Bronchial smooth muscle cell (primary cell): Measurements from ENCODE around the gene PTGFRN. TPM values are rescaled to one million over a fixed set of nuclear protein-coding genes. Genes with fewer than 3 reads are reported as not detected.

Experiments used
- total RNA-seq: library from RNA; depleted of rRNA; stranded (reverse); fragments of >200 nt; gene quantifications from 2 replicates; pipeline ENCODE4 v1.2.1, GENCODE V29; 2014

Gene PTGFRN
- 145 and 268 TPM in 2 replicates for total RNA-seq

DNA sequence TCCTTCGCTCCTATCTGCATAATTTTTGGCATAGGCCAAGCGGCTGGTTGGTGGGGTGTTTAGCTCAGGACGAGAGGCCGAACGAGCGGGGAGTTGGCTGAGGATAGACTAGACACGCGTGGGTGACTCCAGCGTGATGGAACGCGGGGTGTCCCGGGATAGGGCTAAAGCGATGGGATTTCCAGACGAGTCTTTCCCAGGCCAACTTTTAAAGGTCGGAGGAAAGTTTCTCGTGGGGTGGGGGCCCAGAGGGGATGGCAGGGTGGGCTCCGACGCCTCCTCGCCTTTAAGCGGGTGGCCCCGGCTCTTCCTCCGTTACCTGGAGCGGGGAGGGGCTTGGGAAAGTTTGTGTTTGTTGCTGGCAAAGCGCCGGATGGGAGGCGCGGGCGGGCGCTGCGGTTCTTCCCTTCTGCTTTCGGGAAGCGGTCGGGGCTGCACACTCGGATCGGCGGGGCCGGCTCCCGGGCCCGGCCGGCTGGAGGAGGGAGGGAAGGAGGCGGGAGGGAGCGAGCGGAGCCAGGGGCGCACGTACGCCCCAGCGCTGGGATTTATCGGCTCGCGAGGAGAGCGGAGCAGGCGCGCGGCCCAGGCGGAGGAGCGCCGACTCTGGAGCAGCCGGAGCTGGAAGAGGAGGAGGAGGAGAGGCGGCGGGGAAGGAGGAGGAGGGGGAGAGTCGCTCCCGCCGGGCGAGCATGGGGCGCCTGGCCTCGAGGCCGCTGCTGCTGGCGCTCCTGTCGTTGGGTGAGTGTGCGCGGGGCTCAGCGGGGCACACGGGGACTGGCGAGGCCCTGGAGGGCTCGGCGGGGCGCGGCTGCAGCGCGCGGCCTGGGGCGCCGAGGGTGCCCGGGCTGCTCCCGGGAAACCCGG is at the start of gene PTGFRN:
PTGFRN (plus strand) TSS at position 405 of the 867 bp plus-strand sequence; CDS start at position 693, 288 bp downstream.

DNA sequence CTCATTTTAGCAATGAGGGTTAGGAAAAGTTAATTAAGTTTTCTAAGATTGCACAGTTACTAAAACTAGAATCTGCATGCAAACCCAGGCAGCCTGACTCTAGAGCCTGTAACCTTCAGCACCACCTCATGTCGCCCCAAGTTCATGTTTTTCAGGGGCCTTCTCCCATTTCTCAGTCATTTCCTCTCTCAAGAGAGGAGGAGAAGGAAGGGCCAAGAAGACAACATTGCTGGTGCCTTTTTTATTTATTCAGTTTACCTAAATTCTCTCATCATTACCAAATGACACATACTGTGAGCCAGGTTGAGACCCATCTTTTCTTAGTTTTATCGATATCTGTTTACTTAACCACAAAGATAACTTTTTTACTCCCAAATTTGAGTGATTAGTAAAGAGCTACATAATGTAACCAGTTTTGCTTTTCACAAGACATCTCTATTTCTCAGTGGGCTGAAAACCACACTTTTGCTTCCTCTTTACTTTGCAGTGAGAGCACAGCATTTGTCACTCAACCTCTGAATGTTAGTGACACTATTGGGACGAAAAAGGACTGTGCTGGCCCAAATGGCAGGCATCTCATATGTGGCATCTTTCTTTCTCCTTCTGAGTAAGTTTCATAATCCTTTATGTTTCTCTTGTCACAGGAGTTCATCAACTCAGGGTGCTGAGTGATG is 91.7 kb downstream of the PTGFRN start, which contains the start of gene CD101:
CD101 (plus strand) TSS at position 507 of the 674 bp plus-strand sequence; CDS start at position 565, 58 bp downstream.

Other genes with a start within 250 kb of the PTGFRN start
- gene IGSF3, start 242.2 kb upstream of the PTGFRN start, total RNA-seq = under 0.01 and 0.26 TPM in 2 replicates
- not detected in 2 replicates for gene CD2, start 155.5 kb upstream of the PTGFRN start, total RNA-seq
- gene CD101, start 91.8 kb downstream of the PTGFRN start, total RNA-seq = 0.60 and 0.63 TPM in 2 replicates
- 5.2 TPM in 2 replicates for gene TTF2, start 150.4 kb downstream of the PTGFRN start, total RNA-seq
- 3.8 and 5.1 TPM in 2 replicates for gene TRIM45, start 211.8 kb downstream of the PTGFRN start, total RNA-seq